COLO668 (cell line): ENCODE data around the gene INTS12.

ENCODE experiments used
- DNase-seq: peaks from one replicate; lab custom pipeline; 2025; ENCODE audit not compliant: unreplicated experiment; lab: John Stamatoyannopoulos, UW

INTS12 gene

GRCh38 chr4:105686571-105686970 is 21.9 kb downstream of the INTS12 start:
- DNase-seq, result no peak

- DNase-seq, result no peak
These were observed 25.5 kb downstream of the INTS12 start for GRCh38 chr4:105683038-105683437.

- no peak for DNase-seq
These were observed 29.3 kb downstream of the INTS12 start for GRCh38 chr4:105679186-105679585.

GRCh38 chr4:105677709-105678108 is 30.8 kb downstream of the INTS12 start:
- no peak for DNase-seq

- no peak for DNase-seq
These were observed 34.5 kb downstream of the INTS12 start for GRCh38 chr4:105674011-105674410.

- no peak for DNase-seq
These were observed 37.2 kb downstream of the INTS12 start for GRCh38 chr4:105671301-105671700.

- no peak for DNase-seq
These were observed 37.8 kb downstream of the INTS12 start for GRCh38 chr4:105670684-105671083.

GRCh38 chr4:105666693-105667092 is 41.8 kb downstream of the INTS12 start:
- no peak for DNase-seq

- DNase-seq, result no peak
These were observed 45.4 kb downstream of the INTS12 start for GRCh38 chr4:105662935-105663675.

GRCh38 chr4:105661028-105661427 is 47.5 kb downstream of the INTS12 start:
- DNase-seq, result no peak

- no peak for DNase-seq
These were observed 49.3 kb downstream of the INTS12 start for GRCh38 chr4:105659190-105659589.

- no peak for DNase-seq
These were observed 51.2 kb downstream of the INTS12 start for GRCh38 chr4:105657117-105657765.

GRCh38 chr4:105652286-105652888 is 56.1 kb downstream of the INTS12 start:
- DNase-seq, result no peak

GRCh38 chr4:105651884-105652283 is 56.6 kb downstream of the INTS12 start:
- DNase-seq, result no peak

GRCh38 chr4:105650190-105650589 is 58.3 kb downstream of the INTS12 start:
- no peak for DNase-seq

GRCh38 chr4:105645440-105645839 is 63.0 kb downstream of the INTS12 start:
- no peak for DNase-seq

GRCh38 chr4:105644257-105644656 is 64.2 kb downstream of the INTS12 start:
- DNase-seq, result no peak

- no peak for DNase-seq
These were observed 66.6 kb downstream of the INTS12 start for GRCh38 chr4:105641845-105642244.

GRCh38 chr4:105637408-105638176 is 70.9 kb downstream of the INTS12 start:
- DNase-seq, result peak; percentile 89

GRCh38 chr4:105634402-105635080 is 73.9 kb downstream of the INTS12 start:
- no peak for DNase-seq

GRCh38 chr4:105633241-105633640 is 75.2 kb downstream of the INTS12 start:
- no peak for DNase-seq
